Heart right ventricle (tissue), 16 donors: ENCODE results near the gene CPNE4. TPM values are rescaled to one million over a fixed set of nuclear protein-coding genes. Genes with fewer than 3 reads are reported as not detected.

ENCODE experiments used
- ATAC-seq, 8 donors: fragments of 200-7000 bp; cut with Tn5 transposase; one replicate each; pipeline ENCODE4 v1.9.1; 2020; ENCODE audit warnings: mild to moderate bottlenecking in 8 of 8, moderate library complexity in 8 of 8, moderate number of reproducible peaks in 1 of 8
- DNase-seq, 2 donors: peaks; one replicate each; pipeline ENCODE4 v3.0.0-alpha.2; 2020
- H3K27ac ChIP-seq, 10 donors: fragments of 200-600 bp; sonication (generic) in 2 of 10; one replicate each; pipeline versions ENCODE4 v1.5.0 to v1.8.0; 2020 to 2022; ENCODE audit warnings: mild to moderate bottlenecking in 3 of 10
- H3K27me3 ChIP-seq, 7 donors: fragments of 200-600 bp; one replicate each; pipeline ENCODE4 v1.8.0; 2021 to 2022; ENCODE audit warnings: mild to moderate bottlenecking in 2 of 7
- H3K36me3 ChIP-seq, 9 donors: fragments of 200-600 bp; sonication (generic) in 1 of 9; one replicate each; pipeline versions ENCODE4 v1.5.0 to v1.8.0; 2020 to 2022; ENCODE audit warnings: mild to moderate bottlenecking in 2 of 9
- H3K4me1 ChIP-seq, 9 donors: fragments of 200-600 bp; sonication (generic) in 1 of 9; one replicate each; pipeline versions ENCODE4 v1.5.0 to v1.8.0; 2020 to 2022; ENCODE audit warnings: mild to moderate bottlenecking in 4 of 9
- H3K4me3 ChIP-seq, 10 donors: fragments of 200-600 bp; sonication (generic) in 2 of 10; one replicate each; pipeline versions ENCODE4 v1.5.0 to v1.8.0; 2020 to 2022; ENCODE audit warnings: mild to moderate bottlenecking in 7 of 10, moderate library complexity in 2 of 10
- H3K9me3 ChIP-seq, 11 donors: fragments of 200-600 bp in 10 of 11; sonication (generic) in 2 of 11; one replicate each; pipeline versions ENCODE4 v1.5.0 to v1.8.0; 2013 to 2022; ENCODE audit warnings: mild to moderate bottlenecking in 2 of 11, control low read depth in 1 of 11, moderate library complexity in 1 of 11
- CTCF ChIP-seq, 9 donors: fragments of 200-600 bp; sonication (generic) in 2 of 9; IDR thresholded peaks; one replicate each; pipeline versions ENCODE4 v1.5.0 to v1.8.0; 2021 to 2022; ENCODE audit warnings: antibody characterized with exemption in 9 of 9, mild to moderate bottlenecking in 5 of 9, moderate library complexity in 1 of 9
- WGBS, 2 donors: extraction: QIAGEN DNeasy Blood & Tissue Kit; methylation state at CpG; one replicate each; pipeline ENCODE4 v1.1.7; 2013; ENCODE audit warnings: inconsistent platforms in 1 of 2; 5-methylcytosine and 5-hydroxymethylcytosine counted together
- intact Hi-C, 10 donors: fragments of 100-400 bp; cut with DNase I; formaldehyde crosslinking; loops; one replicate each; pipeline versions ENCODE4 v1.11.1 to v1.14.2; 2022
- long read RNA-seq, 3 donors: library from polyadenylated mRNA; unstranded; transcript quantifications; one replicate each; pipeline ENCODE4 v2.0.0, GENCODE V29; 2020 to 2021
- polyA plus RNA-seq, 2 donors: library from polyadenylated mRNA; stranded (reverse); fragments of 200-250 nt; gene quantifications; one replicate each; pipeline ENCODE4 v1.2.3, GENCODE V29; 2013
- total RNA-seq, 10 donors: library from RNA; stranded (reverse); fragmentation: NEBNext Ultra II Directional in 3 of 10; extraction: Animal tissue kit (Norgen Biotek cat#: 25700) in 3 of 10; gene quantifications; one replicate each; pipeline versions ENCODE4 v1.2.1 to v1.2.4, GENCODE V29; 2021 to 2023
- donor health status: Arrhythmogenic right ventricular cardiomyopathy.
- donor health status: ischemic (EF 13 %, LVEDD 7.1; RV severe dilation, severe dysfunction).
- donor health status: healthy with polysubstance abuse.
- donor health status: DM: no; HTN: yes; CAD: no.
- donor health status: DM: no; HTN: no; CAD: no.
- donor health status: ischemic (EF 25% LVEDD 6.9; RV normal size, moderate dysfunction).
- donor health status: ischemic (EF 25% LVEDD 5.7; RV mildly dilated, moderate dysfunction).
- donor health status: healthy.
- donor health status: DM: yes; HTN: yes; CAD: no.
- donor health status: Ischemic cardiomyopathy.
- donor health status: ischemic (EF 35%, LVEDD 5.7; RV mildly dilated, moderate dysfunction).
- donor health status: nonischemic (EF 11% LVEDD 7.7; RV severe dilation, severe dysfunction).
- donor health status: DM: yes; HTN: yes; CAD: no.
- donor health status: PGD.
- donor health status: ischemic (EF 29% LVEDD 5.4; RV normal size, mild dysfunction).
- donor health status: nonischemic (EF 23%, LVEDD 6.1; RV moderate dilation, normal function).

The CPNE4 gene
- total RNA-seq (100 to 1,000 TPM in 1 of 10 donors, 10 to 100 TPM in 9; 11.2 to 116 (median 27.2) TPM), polyA plus RNA-seq (10 to 100 TPM in 1 of 2 donors, 1 to 10 TPM in 1; 1.5 to 17.7 TPM)
- long read RNA-seq, donor 1, partial matches to known transcripts, result 6 of 21 reads
- long read RNA-seq, donor 1, other reads (novel, unspliced or antisense), result 14 of 21 reads
- long read RNA-seq, donor 2, partial matches to known transcripts, result 13 of 98 reads
- long read RNA-seq, donor 2, other reads (novel, unspliced or antisense), result 82 of 98 reads
- long read RNA-seq, donor 3, partial matches to known transcripts, result 7 of 53 reads
- long read RNA-seq, donor 3, other reads (novel, unspliced or antisense), result 44 of 53 reads

GRCh38 chr3:132034486-132035464, at the start of gene CPNE4:
CPNE4 (minus strand) TSS chr3:132035014.
- intact Hi-C loops, result loop anchor here in 8 of 10 donors (5.0 to 10.0 kb wide), 8 partner anchors 140 to 990 kb away; no protein-coding TSS in a partner anchor
- no peaks in the 10 kb centered on the region for H3K9me3 ChIP-seq
- H3K27me3 ChIP-seq, result peaks cover 7 to 92% (median 78%) of the 10 kb centered on the region in 7 donors
- WGBS, 2 donors, result 5% methylated on average over 49 of the region's 49 CpGs
- ATAC-seq (peak; percentile 84 to 98 (median 96)), DNase-seq (peak; percentile 75 to 77)
- H3K4me3 ChIP-seq, result peak within 1 kb of the TSS in 6 of 10 donors; percentile 10 to 43 (median 24)
- H3K36me3 ChIP-seq, result no peaks in the 10 kb centered on the region
- TF ChIP-seq CTCF (IDR thresholded peaks at IDR 0.05), result peak in 8 of 9 donors; percentile 37 to 78 (median 73)
- H3K4me1 ChIP-seq, result peaks cover 0 to 11% (median 0%) of the 10 kb centered on the region in 9 donors
- H3K27ac ChIP-seq, result no peak within 1 kb of the TSS

- Histone ChIP-seq H3K9me3 (no peaks in the 10 kb centered on the region), H3K4me3 (no peak overlapping the region), H3K4me1 (no peaks in the 10 kb centered on the region), H3K36me3 (no peaks in the 10 kb centered on the region), H3K27me3 (peaks cover 0 to 3% (median 0%) of the 10 kb centered on the region in 7 donors), H3K27ac (no peak overlapping the region)
- intact Hi-C loops, result no loop called here
- no peak for TF ChIP-seq CTCF (IDR thresholded peaks at IDR 0.05)
- WGBS, 2 donors, result 50 to 65% methylated on average over 6 of the region's 6 CpGs
- ATAC-seq, result no peak
- no peak for DNase-seq
These were observed 48.9 kb upstream of the CPNE4 start for GRCh38 chr3:132083583-132084279.

- Histone ChIP-seq H3K4me1 (no peaks in the 10 kb centered on the region), H3K27ac (no peak overlapping the region), H3K4me3 (no peak overlapping the region), H3K27me3 (peaks cover 0 to 3% (median 0%) of the 10 kb centered on the region in 7 donors), H3K36me3 (no peaks in the 10 kb centered on the region), H3K9me3 (no peaks in the 10 kb centered on the region)
- DNase-seq (no peak), ATAC-seq (no peak)
- intact Hi-C loops, result no loop called here
- TF ChIP-seq CTCF (IDR thresholded peaks at IDR 0.05), result no peak
- WGBS, 2 donors, result 83 to 87% methylated on average over 3 of the region's 3 CpGs
These were observed 48.3 kb upstream of the CPNE4 start for GRCh38 chr3:132083159-132083558.

GRCh38 chr3:132079147-132079546, 44.3 kb upstream of the CPNE4 start:
- intact Hi-C loops, result no loop called here
- H3K9me3 ChIP-seq, result no peaks in the 10 kb centered on the region
- H3K27me3 ChIP-seq, result no peaks in the 10 kb centered on the region
- no peaks in the 10 kb centered on the region for H3K36me3 ChIP-seq
- no peak overlapping the region for H3K27ac ChIP-seq
- H3K4me1 ChIP-seq, result no peaks in the 10 kb centered on the region
- no peak overlapping the region for H3K4me3 ChIP-seq
- no peak for DNase-seq
- WGBS, 2 donors, result 14 to 18% methylated on average over 1 of the region's 1 CpG
- no peak for TF ChIP-seq CTCF (IDR thresholded peaks at IDR 0.05)
- peak in 4 of 8 donors; percentile 52 to 74 (median 58) for ATAC-seq
